Endothelial cell (in vitro differentiated cells): ENCODE measurements around the gene SPATA25. TPM values are rescaled to one million over a fixed set of nuclear protein-coding genes. Genes with fewer than 3 reads are reported as not detected.

Experiments
- DNase-seq: peaks from one replicate; pipeline ENCODE4 v3.0.0; 2021; ENCODE audit warnings: low spot score
- H3K27ac Mint-ChIP-seq: one replicate; pipeline ENCODE4 v1.8.0; 2021; ENCODE audit warnings: mixed read lengths, inconsistent platforms; ENCODE audit not compliant: unreplicated experiment
- H3K27me3 Mint-ChIP-seq: one replicate; pipeline ENCODE4 v1.8.0; 2021; ENCODE audit warnings: mild to moderate bottlenecking, moderate library complexity, mixed read lengths, inconsistent platforms; ENCODE audit not compliant: unreplicated experiment
- H3K36me3 Mint-ChIP-seq: one replicate; pipeline ENCODE4 v1.8.0; 2021; ENCODE audit warnings: mild to moderate bottlenecking, low read depth, mixed read lengths, inconsistent platforms; ENCODE audit not compliant: unreplicated experiment
- H3K4me1 Mint-ChIP-seq: one replicate; pipeline ENCODE4 v1.8.0; 2021; ENCODE audit warnings: mild to moderate bottlenecking, mixed read lengths, inconsistent platforms; ENCODE audit not compliant: unreplicated experiment
- H3K4me3 Mint-ChIP-seq: one replicate; pipeline ENCODE4 v1.8.0; 2021; ENCODE audit warnings: mild to moderate bottlenecking, mixed read lengths, inconsistent platforms; ENCODE audit not compliant: unreplicated experiment
- H3K9me3 Mint-ChIP-seq: one replicate; pipeline ENCODE4 v1.8.0; 2021; ENCODE audit warnings: mixed read lengths, inconsistent platforms; ENCODE audit not compliant: unreplicated experiment
- CTCF ChIP-seq: fragments of 200-600 bp; sonication (generic); IDR thresholded peaks from one replicate; pipeline ENCODE4 v1.5.0; 2021; ENCODE audit warnings: antibody characterized with exemption; ENCODE audit not compliant: unreplicated experiment
- total RNA-seq: library from RNA; stranded (reverse); fragmentation: NEBNext Ultra II Directional; extraction: Animal tissue kit (Norgen Biotek cat#: 25700); gene quantifications from one replicate; pipeline ENCODE4 v1.2.1, GENCODE V29; 2021; ENCODE audit not compliant: unreplicated experiment

The SPATA25 gene
- total RNA-seq, 1 donor from 2014 or later = 0.62 TPM

DNA sequence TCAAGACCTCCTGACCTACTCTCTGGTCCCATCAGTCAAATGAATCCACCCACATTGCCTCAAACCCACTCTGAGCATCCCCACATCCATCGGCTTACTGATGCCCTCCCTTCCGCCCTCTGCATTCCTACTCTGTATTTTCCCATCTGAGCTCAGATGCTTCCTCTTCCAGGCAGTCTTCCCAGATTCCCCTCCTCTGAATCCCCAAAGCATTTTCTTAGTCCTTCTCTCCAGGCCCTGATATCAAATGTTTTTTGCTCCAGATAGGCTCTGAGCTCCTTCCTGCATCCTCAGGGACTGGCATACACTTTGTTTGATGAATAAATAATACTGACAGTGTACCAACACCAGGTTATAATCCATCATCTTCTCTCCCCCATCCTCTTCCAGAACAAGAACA is 20.7 kb upstream of the SPATA25 start:
- no peak for DNase-seq
- peaks cover 10% of the 10 kb centered on the region for H3K27me3 Mint-ChIP-seq
- H3K9me3 Mint-ChIP-seq = no peaks in the 10 kb centered on the region
- peaks cover 15% of the 10 kb centered on the region for H3K36me3 Mint-ChIP-seq
- no peak for TF ChIP-seq CTCF
- no peak overlapping the region for H3K27ac Mint-ChIP-seq
- H3K4me1 Mint-ChIP-seq = peaks cover 3% of the 10 kb centered on the region
- H3K4me3 Mint-ChIP-seq = peak overlapping the region; percentile 14

- no peak for TF ChIP-seq CTCF
- Mint-ChIP-seq H3K4me1 (peaks cover 3% of the 10 kb centered on the region), H3K9me3 (no peaks in the 10 kb centered on the region), H3K27me3 (peaks cover 10% of the 10 kb centered on the region), H3K4me3 (no peak overlapping the region), H3K27ac (no peak overlapping the region), H3K36me3 (peaks cover 15% of the 10 kb centered on the region)
- no peak for DNase-seq
Observed at GRCh38 chr20:45907219-45907948, 20.0 kb upstream of the SPATA25 start.

DNA sequence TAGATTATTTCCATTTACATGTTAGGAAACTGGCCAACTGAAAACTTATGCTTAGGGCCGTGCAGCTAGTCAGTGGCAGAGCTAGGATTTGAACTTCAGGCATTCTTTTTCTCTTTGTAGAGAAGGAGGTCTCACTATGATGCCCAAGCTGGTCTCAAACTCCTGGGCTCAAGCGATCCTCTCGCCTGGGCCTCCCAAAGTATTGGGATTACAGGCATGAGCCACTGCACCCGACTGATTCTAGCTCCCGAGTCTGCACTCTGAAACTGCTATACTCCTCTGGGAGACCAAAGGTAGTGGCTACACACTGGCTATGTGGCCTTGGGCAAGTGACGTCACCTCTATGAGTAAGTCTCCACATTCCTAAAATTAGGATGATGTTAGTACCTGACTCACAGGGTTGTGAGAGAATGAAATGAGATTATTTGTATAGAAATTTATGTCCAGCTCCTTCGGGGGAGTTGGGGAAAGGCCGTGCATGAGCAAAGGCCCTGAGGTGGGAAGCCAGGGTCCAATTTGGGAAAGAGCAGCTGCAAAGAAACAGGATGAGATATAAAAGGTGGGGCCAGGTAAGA is 18.2 kb upstream of the SPATA25 start:
- no peak for DNase-seq
- Mint-ChIP-seq H3K27ac (no peak overlapping the region), H3K9me3 (no peaks in the 10 kb centered on the region), H3K4me3 (no peak overlapping the region), H3K4me1 (peaks cover 2% of the 10 kb centered on the region), H3K36me3 (peaks cover 15% of the 10 kb centered on the region), H3K27me3 (peaks cover 8% of the 10 kb centered on the region)
- TF ChIP-seq CTCF = no peak

DNA sequence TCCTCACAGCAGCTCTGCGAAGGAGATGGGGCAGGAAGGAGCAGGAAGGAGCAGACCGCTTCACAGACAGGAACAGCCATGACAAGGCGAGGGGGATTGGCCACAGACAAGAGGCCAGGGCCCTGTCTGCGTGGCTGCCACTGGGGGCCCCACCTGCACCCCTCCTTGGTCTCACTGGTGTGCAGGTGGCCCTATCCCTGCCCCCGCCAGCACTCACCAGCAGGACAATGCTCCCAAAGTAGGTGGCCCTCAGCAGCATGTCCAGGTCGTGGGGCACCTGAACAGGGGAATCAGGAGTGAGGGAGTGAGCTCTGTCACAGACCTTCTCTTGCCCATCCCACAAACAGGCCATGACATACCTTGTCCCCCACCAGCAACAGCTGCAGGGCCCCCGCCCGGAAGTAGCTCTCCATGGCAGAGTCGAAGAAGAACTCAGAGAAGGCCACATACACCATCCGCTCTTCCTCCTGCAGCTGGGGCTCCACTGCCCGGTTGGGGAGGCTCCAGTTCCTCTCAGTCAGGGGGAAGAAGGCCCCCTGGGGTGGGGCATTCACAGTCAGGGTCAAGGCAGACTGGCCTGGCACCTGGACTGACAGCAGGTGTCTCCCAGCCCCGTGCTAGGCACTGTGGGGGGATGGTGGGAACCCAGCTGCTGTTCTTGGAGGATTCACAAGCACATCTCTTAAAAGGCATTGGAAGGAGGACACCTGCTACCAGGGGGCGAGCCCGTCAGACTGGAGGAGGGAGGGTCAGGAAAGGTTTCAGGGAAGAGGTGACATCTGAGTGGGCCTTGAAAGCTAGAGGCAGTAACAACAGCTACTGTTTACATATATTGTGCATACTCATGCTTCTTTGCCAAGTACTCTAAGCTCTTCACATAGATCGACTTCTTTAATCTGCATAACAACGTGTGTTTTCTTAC is 17.4 kb upstream of the SPATA25 start:
- no peak for DNase-seq

More for the DNA sequence above, 17.4 kb upstream of the SPATA25 start:
- no peak for TF ChIP-seq CTCF
- Mint-ChIP-seq H3K36me3 (peaks cover 15% of the 10 kb centered on the region), H3K4me3 (no peak overlapping the region), H3K27me3 (peaks cover 7% of the 10 kb centered on the region), H3K4me1 (no peaks in the 10 kb centered on the region), H3K9me3 (no peaks in the 10 kb centered on the region), H3K27ac (no peak overlapping the region)
